Measurements from ENCODE around the gene ARHGAP32.

GRCh38 chr11:129237456-129237855 lies 45.3 kb upstream of the ARHGAP32 start:
- TF ChIP-seq, protein P1, sequence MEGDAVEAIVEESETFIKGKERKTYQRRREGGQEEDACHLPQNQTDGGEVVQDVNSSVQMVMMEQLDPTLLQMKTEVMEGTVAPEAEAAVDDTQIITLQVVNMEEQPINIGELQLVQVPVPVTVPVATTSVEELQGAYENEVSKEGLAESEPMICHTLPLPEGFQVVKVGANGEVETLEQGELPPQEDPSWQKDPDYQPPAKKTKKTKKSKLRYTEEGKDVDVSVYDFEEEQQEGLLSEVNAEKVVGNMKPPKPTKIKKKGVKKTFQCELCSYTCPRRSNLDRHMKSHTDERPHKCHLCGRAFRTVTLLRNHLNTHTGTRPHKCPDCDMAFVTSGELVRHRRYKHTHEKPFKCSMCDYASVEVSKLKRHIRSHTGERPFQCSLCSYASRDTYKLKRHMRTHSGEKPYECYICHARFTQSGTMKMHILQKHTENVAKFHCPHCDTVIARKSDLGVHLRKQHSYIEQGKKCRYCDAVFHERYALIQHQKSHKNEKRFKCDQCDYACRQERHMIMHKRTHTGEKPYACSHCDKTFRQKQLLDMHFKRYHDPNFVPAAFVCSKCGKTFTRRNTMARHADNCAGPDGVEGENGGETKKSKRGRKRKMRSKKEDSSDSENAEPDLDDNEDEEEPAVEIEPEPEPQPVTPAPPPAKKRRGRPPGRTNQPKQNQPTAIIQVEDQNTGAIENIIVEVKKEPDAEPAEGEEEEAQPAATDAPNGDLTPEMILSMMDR (conservative IDR thresholded peaks at IDR 0.05; ENCODE audit: low read length): no peak
- TF ChIP-seq EZH2phosphoT487 (IDR thresholded peaks at IDR 0.05; ENCODE audit: borderline replicate concordance, low read depth, low read length): no peak
